ENCODE data around the gene CTIF.

The CTIF gene

GRCh38 chr18:48554610-48555400 is 16.0 kb downstream of the CTIF start:
- DNase-seq: no peak

GRCh38 chr18:48555465-48555995 is 16.7 kb downstream of the CTIF start:
- no peak for DNase-seq

- DNase-seq: no peak
These were observed 18.9 kb downstream of the CTIF start for GRCh38 chr18:48557640-48558174.

- no peak for DNase-seq
These were observed 19.4 kb downstream of the CTIF start for GRCh38 chr18:48558248-48558647.

GRCh38 chr18:48560491-48560890 is 21.7 kb downstream of the CTIF start:
- DNase-seq: no peak

- no peak for DNase-seq
These were observed 23.2 kb downstream of the CTIF start for GRCh38 chr18:48562075-48562474.

- DNase-seq: no peak
These were observed 24.2 kb downstream of the CTIF start for GRCh38 chr18:48563027-48563426.

- no peak for DNase-seq
These were observed 25.3 kb downstream of the CTIF start for GRCh38 chr18:48564139-48564538.

- DNase-seq: no peak
These were observed 26.3 kb downstream of the CTIF start for GRCh38 chr18:48565105-48565504.

- DNase-seq: no peak
These were observed 27.8 kb downstream of the CTIF start for GRCh38 chr18:48566589-48566988.

GRCh38 chr18:48567388-48567787 is 28.6 kb downstream of the CTIF start:
- no peak for DNase-seq

- DNase-seq: peak; percentile 35
These were observed 30.5 kb downstream of the CTIF start for GRCh38 chr18:48569139-48569914.

- peak; percentile 87 for DNase-seq
These were observed 31.1 kb downstream of the CTIF start for GRCh38 chr18:48569915-48570264.

- DNase-seq: no peak
These were observed 31.5 kb downstream of the CTIF start for GRCh38 chr18:48570313-48570712.

- no peak for DNase-seq
These were observed 33.0 kb downstream of the CTIF start for GRCh38 chr18:48571639-48572384.

- DNase-seq: no peak
These were observed 33.7 kb downstream of the CTIF start for GRCh38 chr18:48572402-48573126.

- DNase-seq: peak; percentile 63
These were observed 34.9 kb downstream of the CTIF start for GRCh38 chr18:48573632-48574283.

GRCh38 chr18:48574667-48575300 is 36.0 kb downstream of the CTIF start:
- no peak for DNase-seq

GRCh38 chr18:48575301-48575657 is 36.4 kb downstream of the CTIF start:
- no peak for DNase-seq

GRCh38 chr18:48575658-48576456 is 37.0 kb downstream of the CTIF start:
- no peak for DNase-seq

GRCh38 chr18:48576457-48576771 is 37.6 kb downstream of the CTIF start:
- DNase-seq: no peak
